SH-SY5Y (cell line): ENCODE measurements around the gene HMGN4.

Experiments
- GATA2 ChIP-seq: IDR thresholded peaks from 2 replicates; pipeline ENCODE4 v1.6.1; 2011; ENCODE audit warnings: mild to moderate bottlenecking, low read depth, low read length
- GATA3 ChIP-seq: IDR thresholded peaks from 2 replicates; pipeline ENCODE4 v1.6.1; 2011; ENCODE audit warnings: low read depth, mild to moderate bottlenecking, low read length, moderate library complexity

GRCh38 chr6:26519359-26519758, 18.8 kb upstream of the HMGN4 start:
- TF ChIP-seq GATA3 (no peak), GATA2 (no peak)
